Transverse colon (tissue), 3 donors: ENCODE measurements around the gene SPDYE2.
"Not testable (repeated sequence)": the region's sequence is repeated elsewhere in the genome, so short reads cannot be mapped to it uniquely, and the experiment has no call there.

Source experiments
- CTCF ChIP-seq, 5 experiments: fragments of 200-600 bp in 3 of 5; fragments of 450-650 bp in 2 of 5; sonication (generic) in 3 of 5; IDR thresholded peaks; 1 replicate in 2 of 5; 2 replicates in 3 of 5; pipeline ENCODE4 v1.5.1; 2016 to 2017; ENCODE audit warnings: antibody characterized with exemption in 5 of 5, inconsistent platforms in 3 of 5, mild to moderate bottlenecking in 2 of 5, moderate library complexity in 1 of 5
- EP300 ChIP-seq: sonication (generic); formaldehyde crosslinking; IDR thresholded peaks from one replicate; pipeline ENCODE4 v1.6.1; 2017; ENCODE audit warnings: antibody characterized with exemption, low read depth

DNA sequence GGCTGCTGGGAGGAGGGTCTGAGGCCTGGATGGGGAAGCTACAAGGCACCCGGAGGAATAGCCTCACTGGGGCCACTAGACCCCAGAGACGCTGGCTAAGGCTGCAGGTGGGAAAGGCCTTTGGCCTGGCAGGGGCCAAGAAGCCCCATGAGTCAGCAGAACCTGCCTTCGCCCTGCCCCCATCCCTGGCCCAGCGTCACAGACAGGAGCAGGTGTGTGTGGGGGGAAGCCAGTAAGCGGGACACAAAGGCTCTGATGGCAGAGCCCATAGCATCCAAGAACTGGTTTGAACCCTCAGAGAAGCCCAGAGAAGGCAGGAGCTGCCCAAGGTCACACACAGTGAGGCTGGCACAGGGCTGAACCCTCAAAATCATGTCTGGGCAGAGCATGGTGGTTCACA, 55.8 kb downstream of the SPDYE2 start:
- not testable (repeated sequence) for TF ChIP-seq CTCF (IDR thresholded peaks at IDR 0.05); EP300
